GM18505 (cell line): ENCODE data around the gene CD74.

Experiments used
- ATAC-seq: cut with Tn5 transposase; IDR thresholded peaks from one replicate; pipeline ENCODE4 v1.9.1; 2021; ENCODE audit not compliant: unreplicated experiment
- POLR2A ChIP-seq: IDR thresholded peaks from 4 replicates; pipeline ENCODE4 v1.6.1; 2011; ENCODE audit warnings: borderline replicate concordance; ENCODE audit not compliant: insufficient read depth, insufficient read length; ENCODE audit errors: extremely low read depth

Gene CD74

DNA sequence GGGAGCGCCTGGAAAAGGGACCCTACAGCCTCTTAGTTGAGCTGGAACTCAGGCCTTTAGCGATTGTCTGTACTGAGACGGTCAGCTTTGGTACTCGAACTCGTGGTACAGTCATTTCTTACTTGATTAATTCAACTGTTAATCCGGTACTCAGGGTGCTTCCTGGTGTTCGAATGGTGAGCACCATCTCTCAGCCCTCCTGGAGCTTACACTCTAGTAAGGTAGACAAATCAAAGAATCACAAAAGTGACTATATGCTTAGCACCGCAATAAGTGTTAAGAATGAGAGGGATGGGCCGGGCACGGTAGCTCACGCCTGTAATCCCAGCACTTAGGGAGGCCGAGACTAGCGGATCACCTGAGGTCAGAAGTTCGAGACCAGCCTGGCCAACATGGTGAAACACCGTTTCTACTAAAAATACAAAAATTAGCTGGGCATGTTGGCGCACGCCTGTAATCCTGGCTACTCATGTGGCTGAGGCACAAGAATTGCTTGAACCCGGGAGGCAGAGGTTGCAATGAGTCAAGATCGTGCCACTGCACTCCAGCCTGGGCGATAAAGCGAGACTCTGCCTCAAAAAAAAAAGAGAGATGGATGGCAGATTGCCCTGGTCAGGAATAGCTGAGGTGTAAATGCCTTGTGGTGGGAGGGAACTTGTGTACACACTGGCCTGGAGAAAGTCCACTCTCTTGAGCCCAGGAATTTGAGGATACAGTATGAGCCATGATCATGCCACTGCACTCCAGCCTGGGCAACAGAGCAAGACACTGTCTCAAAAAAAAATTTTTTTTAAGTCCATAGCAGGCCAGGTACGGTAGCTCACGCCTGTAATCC, 54.2 kb downstream of the CD74 start:
- peak; percentile 2 for ATAC-seq

DNA sequence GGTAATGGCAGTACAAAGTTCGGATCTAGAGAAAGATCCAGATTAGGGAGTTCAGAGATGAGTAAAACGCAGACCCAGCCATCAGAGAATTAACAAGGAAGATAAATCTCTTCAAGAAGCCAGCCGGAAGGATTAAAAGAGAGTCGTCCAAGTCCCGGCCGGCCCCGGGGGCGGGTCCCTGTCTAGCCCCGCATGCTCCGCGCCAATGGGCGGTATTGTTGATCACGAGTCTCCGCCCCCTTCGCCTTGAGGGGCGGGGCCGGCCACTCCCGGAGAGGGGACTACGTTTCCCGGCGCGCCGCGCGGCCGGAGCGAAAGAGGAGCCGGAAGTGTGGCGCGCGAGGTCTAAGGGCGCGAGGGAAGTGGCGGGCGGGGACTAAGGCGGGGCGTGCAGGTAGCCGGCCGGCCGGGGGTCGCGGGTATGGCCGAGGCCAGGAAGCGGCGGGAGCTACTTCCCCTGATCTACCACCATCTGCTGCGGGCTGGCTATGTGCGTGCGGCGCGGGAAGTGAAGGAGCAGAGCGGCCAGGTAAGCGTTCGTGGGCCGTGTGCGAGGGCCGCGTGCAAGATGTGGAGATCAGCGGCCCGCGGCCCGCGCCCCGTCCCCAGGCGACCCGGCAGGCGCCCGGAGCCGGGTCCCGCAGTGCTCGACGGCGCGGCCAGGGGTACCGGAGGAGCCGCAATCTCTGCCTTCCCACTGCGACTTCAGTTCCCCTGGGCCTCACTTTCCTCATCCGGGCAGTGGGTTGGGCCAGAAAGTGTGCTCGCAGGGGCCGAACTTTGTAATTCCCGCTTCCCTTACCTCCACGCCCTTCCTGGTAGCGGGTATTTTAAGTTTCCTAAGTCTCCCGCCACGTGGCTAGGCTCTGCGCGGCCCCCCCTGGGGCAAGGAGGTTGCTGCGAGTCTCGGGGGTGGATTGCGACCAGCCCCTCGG, 55.1 kb downstream of the CD74 start, which contains the start of gene TCOF1:
Gene TCOF1 (plus strand): TSS at position 372 of the 935 bp plus-strand sequence. CDS start 50 bp downstream, at position 422.
- peak; percentile 89 for ATAC-seq

More for the DNA sequence above, 54.2 kb downstream of the CD74 start:
- no peak for TF ChIP-seq POLR2A

DNA sequence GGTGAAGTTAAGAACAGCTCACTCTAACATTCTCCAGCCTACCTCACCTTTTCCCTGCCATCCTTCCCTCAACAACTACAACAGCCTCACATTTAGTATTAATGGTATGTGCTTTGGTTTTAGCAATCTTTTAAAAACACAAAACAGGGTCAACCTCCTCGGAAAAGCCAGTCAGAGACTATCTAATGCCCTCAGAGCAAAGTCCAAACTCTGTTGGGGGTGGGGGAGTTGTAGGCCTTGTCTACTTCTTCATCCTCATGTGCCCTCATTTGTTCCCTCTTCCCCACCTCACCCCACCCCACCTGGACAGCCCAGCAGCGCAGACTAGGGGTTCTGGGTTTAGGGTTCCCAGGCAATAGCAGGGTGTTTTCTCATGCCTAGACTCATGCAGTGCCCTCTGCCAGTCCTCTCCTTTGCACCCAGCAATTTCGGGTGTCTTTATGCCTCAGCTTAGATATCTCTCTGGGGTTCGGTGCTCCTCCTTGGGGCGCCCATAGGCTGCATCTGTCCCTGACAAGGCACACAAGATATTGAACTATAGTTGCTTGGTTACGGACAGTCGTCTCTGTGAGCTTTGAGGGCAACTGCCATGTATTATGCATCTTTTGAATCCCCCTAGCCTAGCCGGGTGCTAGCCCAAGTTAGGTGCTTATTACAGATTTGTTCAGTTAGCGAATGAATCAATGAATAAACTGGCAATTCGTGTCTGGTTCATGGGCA, 56.0 kb downstream of the CD74 start:
- no peak for ATAC-seq

More for the DNA sequence above, 55.1 kb downstream of the CD74 start, which contains the start of gene TCOF1:
- peak; percentile 66 for TF ChIP-seq POLR2A

DNA sequence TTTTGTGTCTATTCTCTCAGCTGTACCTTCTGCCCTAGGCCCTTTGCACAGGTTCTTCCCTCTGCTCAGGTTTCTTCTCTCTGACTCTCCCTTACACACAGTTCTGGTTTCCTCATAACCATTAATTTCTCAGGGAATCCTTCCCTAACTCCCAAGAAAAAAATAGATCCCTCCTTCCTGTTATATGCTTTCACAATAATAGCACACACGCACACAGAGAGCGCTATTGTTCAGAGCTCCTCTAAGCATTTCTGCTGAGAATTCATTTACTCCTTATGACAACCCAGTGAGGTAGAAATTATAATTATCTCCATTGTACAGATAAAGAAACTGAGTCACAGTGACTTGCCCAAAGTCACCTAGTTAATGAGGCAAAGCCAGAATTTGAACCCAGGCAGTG, 56.9 kb downstream of the CD74 start:
- no peak for TF ChIP-seq POLR2A
- no peak for ATAC-seq

More for the DNA sequence above, 56.0 kb downstream of the CD74 start:
- TF ChIP-seq POLR2A, result no peak

DNA sequence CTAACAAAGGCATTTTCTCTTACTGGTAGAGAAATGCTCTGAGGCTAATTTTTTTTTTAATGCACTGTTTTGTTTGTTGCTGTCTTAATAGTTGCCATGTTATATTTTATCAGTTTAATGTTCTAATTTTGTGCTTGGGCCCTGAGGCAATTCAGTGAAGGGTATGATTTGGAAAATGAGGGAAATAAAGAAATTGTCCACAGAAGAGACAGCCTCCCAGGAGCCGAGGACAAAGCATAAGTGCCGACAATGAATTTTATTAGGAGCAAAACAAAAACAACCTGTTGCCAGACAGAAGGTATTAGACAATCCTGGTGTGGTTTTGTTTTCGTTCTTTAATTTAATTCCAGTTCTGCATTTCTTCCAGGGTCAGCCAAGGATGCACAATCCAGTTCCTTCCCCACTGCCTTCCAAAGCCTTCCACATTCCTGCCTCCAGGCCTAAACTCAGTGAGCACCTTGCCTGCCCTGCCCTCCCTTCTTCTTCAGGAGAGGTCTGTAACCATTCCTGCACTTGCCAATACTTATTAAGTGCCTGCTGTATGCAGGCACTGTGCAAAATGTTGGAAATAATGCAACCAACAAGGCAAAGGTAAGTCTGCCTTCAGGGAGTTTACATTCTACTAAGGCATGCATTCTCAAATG, 59.6 kb downstream of the CD74 start:
- ATAC-seq, result no peak
- no peak for TF ChIP-seq POLR2A

DNA sequence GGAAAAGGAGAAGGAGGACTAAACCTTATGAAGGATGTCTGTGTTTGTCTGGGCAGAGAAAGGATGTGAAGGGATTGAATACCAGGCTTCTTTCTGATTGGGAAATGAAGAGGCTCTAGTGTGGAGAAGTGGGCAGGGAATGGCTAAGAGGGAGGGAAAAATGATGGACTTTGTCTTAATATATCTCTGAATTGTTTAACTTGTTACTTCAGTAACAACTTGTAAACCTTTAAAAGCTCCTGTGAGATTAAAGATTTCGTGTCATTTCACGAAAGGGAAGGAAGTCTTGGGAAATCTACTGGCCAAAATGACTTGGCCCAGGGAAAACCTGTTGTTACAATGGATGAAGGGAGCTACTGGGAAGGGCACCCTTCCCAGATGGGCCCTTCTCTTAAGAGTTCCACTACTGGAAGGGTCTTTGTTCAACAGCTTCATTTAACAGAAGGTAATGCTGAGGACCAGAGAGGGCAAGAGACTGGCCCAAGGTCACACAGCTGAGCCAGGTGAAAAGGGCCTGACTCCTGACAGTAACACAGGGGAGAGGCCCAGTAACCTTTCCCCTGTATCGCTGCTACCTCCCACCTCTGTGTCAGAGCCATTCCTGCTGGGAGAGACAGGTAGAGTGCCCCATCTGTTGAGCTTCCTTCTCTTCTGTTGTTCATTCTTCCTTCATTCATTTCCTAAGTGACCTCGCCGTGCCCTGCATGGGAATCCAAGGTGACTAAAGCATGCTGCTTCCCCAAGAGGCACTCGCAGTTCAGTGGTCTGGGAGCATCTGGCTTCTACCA, 60.3 kb downstream of the CD74 start:
- no peak for ATAC-seq
- no peak for TF ChIP-seq POLR2A
